Effector memory CD8-positive, alpha-beta T cell (primary cell): ENCODE results near the gene CD244.
"Not testable (repeated sequence)": the region's sequence is repeated elsewhere in the genome, so short reads cannot be mapped to it uniquely, and the experiment has no call there.

Experiments
- ATAC-seq: fragments of 150-1000 bp; cut with Tn5 transposase; replicated peaks from 2 replicates; pipeline ENCODE4 v1.10.0; 2021; ENCODE audit warnings: mild to moderate bottlenecking, moderate library complexity
- DNase-seq, 3 experiments: peaks; one replicate each; pipeline ENCODE4 v3.0.0; 2021
- H3K27ac Mint-ChIP-seq, 2 donors: one replicate each; pipeline ENCODE4 v1.8.0; 2022; ENCODE audit warnings: mild to moderate bottlenecking in 2 of 2, mixed read lengths in 2 of 2, moderate library complexity in 2 of 2
- H3K27me3 Mint-ChIP-seq, 2 donors: one replicate each; pipeline ENCODE4 v1.8.0; 2022; ENCODE audit warnings: mixed read lengths in 2 of 2
- H3K36me3 Mint-ChIP-seq: one replicate; pipeline ENCODE4 v1.8.0; 2022; ENCODE audit warnings: mild to moderate bottlenecking, moderate library complexity, mixed read lengths; ENCODE audit not compliant: insufficient read depth
- H3K4me1 Mint-ChIP-seq, 2 donors: one replicate each; pipeline ENCODE4 v1.8.0; 2022; ENCODE audit warnings: low read depth in 2 of 2, mixed read lengths in 2 of 2
- H3K4me3 Mint-ChIP-seq, 2 donors: one replicate each; pipeline ENCODE4 v1.8.0; 2022; ENCODE audit warnings: mild to moderate bottlenecking in 2 of 2, mixed read lengths in 2 of 2, moderate library complexity in 2 of 2
- H3K9me3 Mint-ChIP-seq, 2 donors: one replicate each; pipeline ENCODE4 v1.8.0; 2022; ENCODE audit warnings: mixed read lengths in 2 of 2

The CD244 gene

GRCh38 chr1:160887071-160887470, 24.4 kb upstream of the CD244 start:
- Mint-ChIP-seq H3K27ac (no peak overlapping the region), H3K27me3 (peaks cover 0 to 5% of the 10 kb centered on the region in 2 donors), H3K4me1 (peaks cover 0 to 5% of the 10 kb centered on the region in 2 donors), H3K9me3 (no peaks in the 10 kb centered on the region), H3K36me3 (no peaks in the 10 kb centered on the region), H3K4me3 (no peak overlapping the region)
- ATAC-seq (no peak), DNase-seq (no peak)

GRCh38 chr1:160885042-160885441, 22.4 kb upstream of the CD244 start, which contains the start of gene ITLN1:
Gene ITLN1 (minus strand): TSS chr1:160885180. CDS start chr1:160884877, 303 bp downstream.
- Mint-ChIP-seq H3K36me3 (no peaks in the 10 kb centered on the region), H3K4me3 (no peak within 1 kb of the TSS), H3K27ac (peak within 1 kb of the TSS in 1 of 2 donors; percentile 49), H3K27me3 (peaks cover 0 to 5% of the 10 kb centered on the region in 2 donors), H3K9me3 (no peaks in the 10 kb centered on the region), H3K4me1 (peaks cover 0 to 5% of the 10 kb centered on the region in 2 donors)
- DNase-seq = no peak
- no peak for ATAC-seq

GRCh38 chr1:160884579-160884978, 21.9 kb upstream of the CD244 start:
- no peak overlapping the region for H3K27ac Mint-ChIP-seq
- H3K27me3 Mint-ChIP-seq = peaks cover 0 to 5% of the 10 kb centered on the region in 2 donors
- no peaks in the 10 kb centered on the region for H3K36me3 Mint-ChIP-seq
- no peak overlapping the region for H3K4me3 Mint-ChIP-seq
- DNase-seq (no peak), ATAC-seq (no peak)
- peaks cover 2 to 5% of the 10 kb centered on the region in 2 donors for H3K4me1 Mint-ChIP-seq
- no peaks in the 10 kb centered on the region for H3K9me3 Mint-ChIP-seq

- no peak overlapping the region for H3K4me3 Mint-ChIP-seq
- DNase-seq = no peak
- no peak overlapping the region for H3K27ac Mint-ChIP-seq
- peaks cover 0 to 1% of the 10 kb centered on the region in 2 donors for H3K27me3 Mint-ChIP-seq
- H3K36me3 Mint-ChIP-seq = peaks cover 4% of the 10 kb centered on the region
- H3K9me3 Mint-ChIP-seq = no peaks in the 10 kb centered on the region
- no peak for ATAC-seq
- H3K4me1 Mint-ChIP-seq = peaks cover 10% of the 10 kb centered on the region in 2 donors
These were observed 21.2 kb upstream of the CD244 start for GRCh38 chr1:160883581-160884513.

- Mint-ChIP-seq H3K4me1 (peaks cover 10 to 11% of the 10 kb centered on the region in 2 donors), H3K36me3 (peaks cover 4% of the 10 kb centered on the region), H3K4me3 (no peak overlapping the region), H3K9me3 (no peaks in the 10 kb centered on the region), H3K27ac (no peak overlapping the region), H3K27me3 (no peaks in the 10 kb centered on the region)
- ATAC-seq (no peak), DNase-seq (no peak)
These were observed 19.9 kb upstream of the CD244 start for GRCh38 chr1:160882582-160882981.

- H3K4me3 Mint-ChIP-seq, DNase-seq, H3K27me3 Mint-ChIP-seq, H3K36me3 Mint-ChIP-seq, ATAC-seq, H3K9me3 Mint-ChIP-seq: not testable (repeated sequence)
- peak overlapping the region in 1 of 2 donors; percentile 30 for H3K27ac Mint-ChIP-seq
- H3K4me1 Mint-ChIP-seq = peaks cover 21 to 23% of the 10 kb centered on the region in 2 donors
These were observed 18.6 kb upstream of the CD244 start for GRCh38 chr1:160881264-160881663.

GRCh38 chr1:160880216-160880615, 17.5 kb upstream of the CD244 start:
- Mint-ChIP-seq H3K36me3 (peaks cover 4% of the 10 kb centered on the region), H3K27me3 (no peaks in the 10 kb centered on the region), H3K4me1 (peaks cover 22 to 23% of the 10 kb centered on the region in 2 donors), H3K27ac (no peak overlapping the region), H3K9me3 (no peaks in the 10 kb centered on the region), H3K4me3 (no peak overlapping the region)
- DNase-seq (no peak), ATAC-seq (no peak)

GRCh38 chr1:160879056-160879455, 16.4 kb upstream of the CD244 start:
- Mint-ChIP-seq H3K36me3 (peaks cover 4% of the 10 kb centered on the region), H3K4me3 (peak overlapping the region; percentile 19 to 44), H3K4me1 (peaks cover 19 to 23% of the 10 kb centered on the region in 2 donors), H3K27me3 (no peaks in the 10 kb centered on the region), H3K9me3 (no peaks in the 10 kb centered on the region), H3K27ac (peak overlapping the region; percentile 41 to 59)
- ATAC-seq = peak; percentile 89
- peak in 2 of 3 experiments; percentile 21 to 27 for DNase-seq

- DNase-seq = peak in 2 of 3 experiments; percentile 21
- Mint-ChIP-seq H3K4me3 (no peak overlapping the region), H3K27ac (peak overlapping the region; percentile 57 to 72)
These were observed 14.5 kb upstream of the CD244 start for GRCh38 chr1:160877221-160877620.

GRCh38 chr1:160876311-160876710, 13.6 kb upstream of the CD244 start:
- no peak for DNase-seq
- H3K27me3 Mint-ChIP-seq = no peaks in the 10 kb centered on the region
- no peak overlapping the region for H3K4me3 Mint-ChIP-seq
- peaks cover 19 to 23% of the 10 kb centered on the region in 2 donors for H3K4me1 Mint-ChIP-seq
- no peaks in the 10 kb centered on the region for H3K9me3 Mint-ChIP-seq
- H3K27ac Mint-ChIP-seq = peak overlapping the region in 1 of 2 donors; percentile 57
- ATAC-seq = no peak
- H3K36me3 Mint-ChIP-seq = peaks cover 4% of the 10 kb centered on the region

More at GRCh38 chr1:160877221-160877620, 14.5 kb upstream of the CD244 start:
- peak; percentile 57 for ATAC-seq
- Mint-ChIP-seq H3K36me3 (peaks cover 4% of the 10 kb centered on the region), H3K4me1 (peaks cover 19 to 23% of the 10 kb centered on the region in 2 donors), H3K27me3 (no peaks in the 10 kb centered on the region), H3K9me3 (no peaks in the 10 kb centered on the region)

GRCh38 chr1:160875591-160875990, 12.9 kb upstream of the CD244 start:
- H3K9me3 Mint-ChIP-seq, DNase-seq, H3K4me3 Mint-ChIP-seq, H3K27me3 Mint-ChIP-seq, H3K36me3 Mint-ChIP-seq, ATAC-seq: not testable (repeated sequence)
- H3K27ac Mint-ChIP-seq = peak overlapping the region in 1 of 2 donors; percentile 10
- H3K4me1 Mint-ChIP-seq = peaks cover 19 to 23% of the 10 kb centered on the region in 2 donors

- ATAC-seq (peak; percentile 23), DNase-seq (no peak)
- Mint-ChIP-seq H3K4me3 (no peak overlapping the region), H3K4me1 (peaks cover 19 to 23% of the 10 kb centered on the region in 2 donors), H3K36me3 (peaks cover 4% of the 10 kb centered on the region), H3K9me3 (no peaks in the 10 kb centered on the region), H3K27ac (peak overlapping the region in 1 of 2 donors; percentile 10), H3K27me3 (no peaks in the 10 kb centered on the region)
These were observed 12.2 kb upstream of the CD244 start for GRCh38 chr1:160874935-160875334.

GRCh38 chr1:160868141-160868540, 5.5 kb upstream of the CD244 start:
- Mint-ChIP-seq H3K36me3 (peaks cover under 1% of the 10 kb centered on the region), H3K4me1 (peaks cover 9% of the 10 kb centered on the region in 2 donors), H3K9me3 (no peaks in the 10 kb centered on the region), H3K27ac (peak overlapping the region in 1 of 2 donors; percentile 12), H3K27me3 (no peaks in the 10 kb centered on the region), H3K4me3 (no peak overlapping the region)
- no peak for ATAC-seq
- no peak for DNase-seq

GRCh38 chr1:160867651-160868050, 5.0 kb upstream of the CD244 start:
- not testable (repeated sequence) for ATAC-seq, H3K4me3 Mint-ChIP-seq, DNase-seq, H3K27me3 Mint-ChIP-seq, H3K36me3 Mint-ChIP-seq, H3K9me3 Mint-ChIP-seq
- Mint-ChIP-seq H3K27ac (peak overlapping the region in 1 of 2 donors; percentile 12), H3K4me1 (peaks cover 14% of the 10 kb centered on the region in 2 donors)
